Activated effector memory CD4-positive, alpha-beta T cell treated with anti-CD3 and anti-CD28 coated beads, Interleukin-2, amount 50 U/mL, for 16 hours (primary cell): ENCODE measurements around the gene NID1.
"Not testable (repeated sequence)": the region's sequence is repeated elsewhere in the genome, so short reads cannot be mapped to it uniquely, and the experiment has no call there.

Source experiments
- DNase-seq: peaks from one replicate; pipeline ENCODE4 v3.0.0-alpha.2; 2020

NID1 gene

DNA sequence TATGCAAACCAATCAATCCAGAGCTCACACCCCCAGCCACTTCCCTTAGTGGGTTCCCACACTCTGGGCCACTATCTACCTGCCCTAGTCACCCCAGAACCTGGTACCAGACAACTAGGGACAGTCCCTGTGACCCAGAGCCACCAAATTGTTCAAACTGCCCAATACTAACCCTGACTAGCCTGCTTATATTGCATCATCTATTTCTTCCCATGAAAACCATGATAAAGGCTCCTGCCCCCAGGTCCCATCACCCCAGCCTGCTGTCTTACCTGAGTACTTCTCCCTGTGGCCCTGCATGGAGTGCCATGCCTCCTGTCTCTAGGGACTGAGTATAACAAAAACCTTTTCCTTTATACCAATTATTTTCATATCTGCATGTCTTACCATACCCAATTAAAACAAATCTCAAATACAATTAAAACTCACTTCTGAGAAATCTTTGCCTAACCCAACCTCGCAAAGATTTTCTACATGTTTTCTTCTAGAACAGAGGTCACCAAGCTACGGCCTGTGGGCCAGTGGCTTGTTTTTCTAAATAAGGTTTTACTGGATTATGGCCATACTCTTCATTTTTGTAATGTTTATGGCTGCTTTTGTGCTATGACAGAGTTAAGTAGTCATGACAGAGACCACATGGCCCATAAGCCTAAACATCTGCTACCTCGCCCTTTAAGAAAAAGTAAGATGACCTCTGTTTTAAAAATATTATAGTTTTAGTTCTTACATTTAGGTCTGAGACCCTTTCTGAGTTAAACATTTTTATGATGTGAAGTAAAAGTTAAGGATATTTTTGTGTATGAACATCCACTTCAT, 31.0 kb upstream of the NID1 start:
- DNase-seq, result peak; percentile 33

DNA sequence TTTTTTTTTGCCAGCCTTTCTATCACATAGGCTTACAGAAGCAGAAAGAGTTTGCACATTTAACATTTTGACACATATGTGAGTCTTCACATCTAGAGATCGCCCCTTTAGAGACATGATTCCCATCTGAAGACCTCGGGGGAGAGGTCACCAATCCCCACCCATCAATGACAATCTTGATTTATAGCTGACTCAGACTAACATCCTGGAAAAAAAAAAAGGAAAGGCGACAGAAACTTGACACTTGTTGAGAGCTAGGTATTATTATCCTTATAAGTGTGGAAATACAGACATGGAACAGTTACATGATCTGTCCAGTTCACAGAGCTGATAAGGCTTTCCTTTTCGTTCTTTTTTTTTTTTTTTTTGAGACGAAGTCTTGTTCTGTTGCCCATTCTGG, 28.0 kb upstream of the NID1 start:
- no peak for DNase-seq

DNA sequence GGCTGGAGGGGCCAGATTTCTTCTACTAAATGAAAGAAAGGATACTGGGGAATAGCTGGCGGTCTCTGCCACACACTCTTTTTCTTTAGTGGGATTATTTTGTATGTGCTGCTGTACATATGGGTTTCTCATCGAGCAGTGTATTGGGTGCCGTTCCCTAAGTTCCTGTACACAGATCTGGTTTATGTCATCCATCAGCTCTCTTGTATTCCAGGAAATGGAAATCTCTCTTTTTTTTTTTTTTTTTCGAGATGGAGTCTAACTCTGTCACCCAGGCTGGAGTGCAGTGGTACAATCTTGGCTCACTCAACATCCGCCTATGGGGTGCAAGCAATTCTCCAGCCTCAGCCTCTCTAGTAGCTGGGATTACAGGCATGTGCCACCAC, 27.0 kb upstream of the NID1 start:
- no peak for DNase-seq

DNA sequence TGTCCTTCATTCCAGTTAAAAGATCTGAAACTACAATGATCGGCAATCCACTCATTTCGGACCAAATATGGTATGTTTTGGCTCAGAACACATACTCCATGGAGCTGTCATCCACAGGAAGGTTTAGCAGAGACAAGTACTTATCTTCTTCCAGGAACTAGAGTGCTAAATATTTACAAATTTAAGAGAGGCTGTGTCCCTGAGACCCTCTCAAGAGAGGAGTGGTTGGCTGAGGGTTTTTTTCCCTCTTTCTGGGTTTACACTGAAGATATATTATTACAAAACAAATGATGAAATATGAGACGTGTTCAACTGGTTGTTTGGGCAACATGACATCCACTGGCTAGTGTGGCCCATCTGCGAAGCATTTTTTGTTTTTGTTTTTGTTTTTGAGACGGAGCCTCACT, 25.9 kb upstream of the NID1 start:
- no peak for DNase-seq

DNA sequence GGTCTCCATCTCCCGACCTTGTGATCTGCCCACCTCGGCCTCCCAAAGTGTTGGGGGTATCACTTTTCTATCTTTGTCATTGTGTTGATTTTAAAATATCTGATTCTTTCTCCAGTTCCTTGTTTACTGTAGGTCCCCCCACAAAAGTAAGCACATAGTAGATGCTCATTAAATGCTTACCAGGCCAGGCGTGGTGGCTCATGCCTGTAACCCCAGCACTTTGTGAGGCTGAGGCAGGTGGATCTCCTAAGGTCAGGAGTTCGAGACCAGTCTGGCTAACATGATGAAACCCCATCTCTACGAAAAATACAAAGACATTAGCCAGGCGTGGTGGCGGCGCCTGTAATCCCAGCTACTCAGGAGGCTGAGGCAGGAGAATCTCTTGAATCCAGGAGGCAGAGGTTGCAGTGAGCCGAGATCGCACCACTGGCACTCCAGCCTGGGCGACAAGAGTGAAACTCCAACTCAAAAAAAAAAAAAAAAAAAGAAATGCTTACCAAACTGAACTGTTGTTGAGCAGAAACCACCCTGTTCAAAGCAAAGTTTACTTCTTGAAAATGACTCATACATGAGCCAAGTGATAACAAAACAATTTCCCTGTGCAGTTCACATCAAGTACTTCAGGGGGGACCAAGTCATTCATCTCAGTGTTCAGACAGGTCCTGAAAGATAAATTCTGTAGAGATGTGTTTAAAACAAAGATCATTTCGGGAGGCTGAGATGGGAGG, 24.3 kb upstream of the NID1 start:
- no peak for DNase-seq

DNA sequence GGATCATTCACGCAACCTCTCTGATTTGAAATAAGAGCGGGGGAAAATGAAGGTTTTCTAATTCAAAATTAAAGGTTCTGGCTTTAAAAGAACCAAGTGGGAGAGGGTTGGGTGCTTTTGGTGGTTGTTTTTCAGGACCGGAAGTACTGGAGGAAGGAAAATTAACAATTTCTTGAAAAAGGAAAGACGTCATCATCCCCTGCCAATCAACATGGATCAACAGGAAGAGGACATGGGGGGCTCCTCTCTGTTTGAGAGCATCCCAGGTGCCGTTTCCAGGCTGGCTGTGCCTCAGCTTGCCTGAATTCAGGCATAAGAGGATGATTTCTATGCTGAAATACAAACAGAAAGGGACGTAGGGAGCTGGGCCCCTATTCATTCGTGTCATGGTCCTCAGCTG, 21.6 kb upstream of the NID1 start:
- no peak for DNase-seq

DNA sequence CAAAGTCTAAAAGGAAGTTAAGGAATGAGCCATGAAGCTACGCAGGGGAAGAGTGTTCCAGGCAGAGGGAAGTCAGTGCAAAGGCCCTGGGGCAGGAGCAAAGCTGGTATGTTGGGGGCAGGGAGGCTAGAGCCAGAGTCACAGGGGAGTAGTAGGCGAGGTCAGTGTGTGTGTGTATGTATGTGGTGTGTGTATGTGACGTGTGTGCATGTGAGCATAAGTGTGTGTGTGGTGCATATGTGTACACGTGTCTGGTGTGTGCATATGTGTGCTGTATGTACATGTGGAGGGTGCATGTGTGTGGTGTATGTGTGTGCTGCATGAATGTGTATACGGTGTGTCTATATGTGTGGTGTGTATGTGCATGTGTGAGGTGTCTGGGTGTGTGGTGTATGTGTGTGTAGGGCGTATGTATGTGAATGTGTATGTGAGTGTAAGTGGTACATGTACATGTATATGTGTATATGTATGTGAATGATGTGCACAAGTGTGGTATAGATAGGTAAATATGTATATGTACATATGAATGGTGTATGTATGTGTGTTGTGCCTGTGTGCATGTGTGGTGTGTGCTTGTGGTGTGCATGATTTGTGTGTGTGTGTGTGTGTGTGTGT, 20.8 kb upstream of the NID1 start:
- no peak for DNase-seq

DNA sequence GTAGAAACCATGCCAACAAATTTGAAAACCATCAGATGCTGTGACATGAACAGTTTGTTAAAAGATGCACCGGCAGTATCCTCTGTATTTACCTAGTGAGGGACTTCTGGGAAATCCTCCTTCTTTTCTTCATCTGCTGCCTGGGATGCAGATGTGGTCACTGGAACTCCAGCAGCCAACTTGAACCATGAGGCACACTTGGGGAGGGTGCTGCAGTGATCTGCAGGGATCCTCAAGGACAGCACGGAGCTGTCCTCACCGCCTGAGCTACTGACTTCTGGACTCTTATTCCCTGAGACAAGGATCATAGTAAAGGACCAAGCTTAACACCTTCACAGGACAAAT, 19.5 kb upstream of the NID1 start:
- no peak for DNase-seq

DNA sequence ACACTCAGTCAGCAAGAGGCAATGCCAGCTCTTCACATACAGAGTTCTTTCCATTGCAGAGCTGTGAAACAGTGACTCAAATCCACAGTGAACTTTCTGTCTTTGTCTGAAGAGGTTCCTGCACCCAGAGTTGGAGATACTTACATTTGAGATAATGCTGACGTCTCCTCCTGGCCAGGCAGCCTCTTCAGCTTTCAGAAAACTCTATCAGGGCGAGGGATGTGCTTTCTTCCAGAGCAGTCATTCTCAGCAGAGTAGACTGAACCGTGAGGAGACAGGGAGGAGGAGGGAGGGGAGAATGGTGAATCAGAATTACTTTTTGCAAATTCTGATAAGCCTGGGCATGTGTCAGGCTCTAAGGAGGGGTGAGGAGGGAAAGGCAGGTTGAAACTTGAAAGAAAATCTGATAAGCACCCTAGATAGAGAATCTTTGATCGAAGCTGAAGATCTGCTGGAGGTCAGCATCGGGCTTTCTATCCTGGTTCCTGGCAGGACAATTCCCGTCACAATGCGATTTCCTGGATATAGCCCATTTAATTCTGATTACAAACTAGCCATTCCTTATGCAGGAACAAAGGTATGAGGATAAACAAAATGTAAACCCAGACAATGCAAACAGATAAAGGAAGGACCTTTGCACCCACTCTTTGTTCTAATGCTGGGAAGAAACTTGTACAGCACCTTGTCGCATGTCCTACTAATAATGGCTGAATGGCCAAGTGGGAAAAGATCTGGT, 18.9 kb upstream of the NID1 start:
- no peak for DNase-seq

DNA sequence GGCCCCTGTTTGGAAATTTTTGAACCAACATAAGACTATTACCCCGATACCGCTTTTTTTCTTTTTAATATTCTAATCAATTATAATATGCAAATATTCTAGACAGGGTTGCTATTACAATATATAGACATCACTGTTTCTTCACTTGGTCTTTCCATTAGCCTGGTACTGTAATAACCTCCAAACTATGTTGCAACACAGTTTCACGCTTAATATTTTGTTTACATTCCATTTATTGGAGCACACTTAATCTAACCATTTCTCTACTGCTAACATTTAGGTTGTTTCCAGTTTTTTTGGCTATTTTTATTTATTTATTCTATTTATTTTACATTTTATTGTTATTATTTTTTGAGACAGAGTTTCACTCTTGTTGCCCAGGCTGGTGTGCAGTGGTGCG, 17.6 kb upstream of the NID1 start:
- DNase-seq, result no peak

DNA sequence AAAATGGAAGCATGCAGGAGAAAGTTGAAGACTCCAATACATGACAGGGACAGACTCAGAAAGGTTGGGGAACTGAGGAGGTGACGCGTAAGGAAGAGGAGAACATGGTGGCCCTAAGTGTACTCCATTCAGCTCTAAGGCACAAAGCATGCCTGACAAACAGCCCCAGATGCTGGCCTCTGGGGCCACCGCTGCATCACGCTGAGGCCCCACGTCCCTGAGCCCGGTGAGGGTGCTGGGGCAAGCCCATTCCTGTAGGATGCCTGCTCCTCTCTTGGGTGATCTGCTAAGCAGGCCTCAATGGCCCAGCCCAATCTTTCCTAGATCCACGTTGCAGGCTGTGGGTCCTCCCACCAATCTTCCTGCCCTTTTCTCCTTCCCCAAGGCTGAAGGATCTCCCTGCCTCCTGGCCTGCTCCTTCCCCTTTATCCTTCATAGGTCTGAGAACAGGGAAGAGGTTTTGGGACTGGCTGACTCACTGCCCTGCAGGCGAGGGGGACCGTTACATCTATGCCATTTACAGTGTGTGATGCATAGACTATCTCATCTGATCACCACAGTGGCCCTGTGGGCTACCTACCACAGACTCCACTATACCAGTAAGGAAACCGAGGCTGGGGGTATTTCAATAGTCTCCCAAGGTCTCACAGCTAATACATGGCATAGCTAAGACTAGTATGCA, 16.8 kb upstream of the NID1 start:
- DNase-seq, result no peak

DNA sequence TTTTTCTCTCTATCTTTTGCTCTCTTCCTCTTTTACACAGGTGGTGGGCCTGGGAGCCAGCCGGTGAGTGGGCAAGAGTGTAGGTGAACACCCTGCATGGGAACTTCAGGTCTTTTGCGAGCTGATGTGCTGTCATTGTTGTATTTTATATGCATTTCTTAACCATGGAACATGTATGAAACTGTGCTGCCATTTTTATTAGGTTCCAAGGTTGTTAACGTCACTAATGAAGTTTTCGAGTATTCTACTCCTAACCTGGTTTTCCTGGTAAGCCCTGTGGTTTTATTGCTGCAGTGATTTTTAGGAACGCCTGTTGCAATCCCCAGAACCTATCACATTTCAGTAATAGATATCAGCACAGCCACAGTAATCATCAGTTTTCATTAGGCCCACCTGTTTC, 14.8 kb upstream of the NID1 start:
- no peak for DNase-seq

DNA sequence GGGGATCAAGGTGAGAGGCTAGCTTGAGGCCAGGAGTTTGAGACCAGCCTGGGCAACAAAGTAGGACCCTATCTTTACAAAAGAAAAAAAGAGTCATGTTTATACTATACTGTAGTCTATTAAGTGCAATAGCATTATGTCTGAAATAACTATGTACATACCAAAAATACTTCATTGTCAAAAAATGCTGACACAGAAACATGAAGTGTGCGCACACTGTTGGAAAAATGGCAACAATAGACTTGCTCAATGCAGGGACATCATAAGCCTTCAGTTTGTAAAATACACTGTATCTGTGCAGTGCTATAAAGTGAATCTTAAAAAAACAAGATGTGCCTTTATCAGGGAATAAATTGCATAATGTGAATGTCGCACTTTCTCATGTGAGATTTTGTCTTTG, 14.1 kb upstream of the NID1 start:
- DNase-seq, result no peak

DNA sequence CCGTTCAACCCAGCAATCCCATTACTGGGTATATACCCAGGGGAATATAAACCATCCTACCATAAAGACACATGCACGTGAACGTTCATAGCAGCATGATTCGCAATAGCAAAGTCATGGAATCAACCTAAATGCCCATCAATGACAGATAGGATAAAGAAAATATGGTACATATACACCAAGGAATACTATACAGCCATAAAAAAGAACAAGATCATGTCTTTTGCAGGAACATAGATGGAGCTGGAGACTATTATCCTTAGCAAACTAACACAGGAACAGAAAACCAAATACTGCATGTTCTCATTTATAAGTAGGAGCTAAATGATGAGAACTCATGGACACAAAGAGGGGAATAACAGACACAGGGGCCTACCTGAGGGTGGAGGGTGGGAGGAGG, 13.2 kb upstream of the NID1 start:
- DNase-seq, result not testable (repeated sequence)

DNA sequence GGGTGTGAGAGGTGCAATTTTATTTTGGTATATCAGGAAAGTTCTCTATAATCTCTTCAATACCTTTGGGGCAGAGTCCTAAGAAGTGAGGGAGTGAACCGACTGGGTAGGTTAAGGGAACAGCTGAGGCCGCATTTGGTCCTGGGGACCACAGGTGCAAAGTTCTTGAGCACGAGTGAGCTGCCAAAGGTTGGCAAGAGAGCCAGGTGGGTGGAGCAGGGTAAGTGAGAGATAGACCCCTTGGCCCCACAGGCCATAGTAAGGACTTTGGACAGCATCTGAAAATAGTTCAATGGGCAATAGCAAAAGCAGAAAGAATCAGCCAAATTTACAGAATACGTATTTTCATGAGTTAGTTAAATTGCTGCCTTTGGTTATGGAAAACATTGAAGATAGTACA, 11.0 kb upstream of the NID1 start:
- no peak for DNase-seq

DNA sequence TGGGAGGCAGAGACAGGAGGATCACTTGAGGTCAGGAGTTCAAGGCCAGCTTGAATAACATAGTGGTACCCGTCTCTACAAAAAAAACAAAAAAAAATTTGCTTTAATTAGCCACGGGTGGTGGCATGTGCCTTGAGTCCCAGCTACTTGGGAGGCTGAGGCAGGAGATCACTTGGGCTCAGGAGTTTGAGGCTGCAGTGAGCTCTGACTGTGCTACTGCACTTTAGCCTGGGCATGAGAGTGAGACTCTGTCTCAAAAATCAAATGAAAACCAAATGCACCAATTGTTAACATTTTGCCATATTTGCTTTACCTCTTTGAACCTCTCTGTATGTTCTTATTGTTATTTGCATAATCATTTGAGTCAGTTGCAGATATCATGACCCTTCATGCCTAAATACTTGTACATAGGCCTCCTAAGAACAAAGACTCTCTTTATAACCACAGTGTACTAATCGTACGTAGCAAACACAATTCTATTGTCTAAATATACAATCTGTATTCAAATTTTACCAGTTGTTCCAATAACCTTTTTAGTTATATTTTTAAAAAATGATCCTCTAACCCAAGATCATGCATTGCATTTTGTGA, 8.5 kb upstream of the NID1 start:
- DNase-seq, result no peak

DNA sequence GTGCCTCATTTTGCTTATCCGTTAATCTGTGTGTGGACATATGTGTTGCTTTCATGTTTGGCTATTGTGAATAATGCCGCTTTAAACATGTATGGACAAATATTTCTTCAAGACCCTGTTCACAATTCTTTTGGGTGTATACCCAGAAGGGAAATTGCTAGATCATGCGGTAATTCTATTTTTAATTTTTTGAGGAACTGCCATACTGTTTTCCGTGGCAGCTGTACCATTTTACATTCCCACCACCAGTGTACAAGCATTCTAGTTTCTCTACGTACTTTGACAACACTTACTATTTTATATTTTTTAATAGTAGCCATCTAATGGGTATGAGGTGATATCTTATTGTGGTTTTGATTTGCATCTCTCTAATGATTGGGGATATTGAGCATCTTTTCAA, 7.1 kb upstream of the NID1 start:
- DNase-seq, result no peak

DNA sequence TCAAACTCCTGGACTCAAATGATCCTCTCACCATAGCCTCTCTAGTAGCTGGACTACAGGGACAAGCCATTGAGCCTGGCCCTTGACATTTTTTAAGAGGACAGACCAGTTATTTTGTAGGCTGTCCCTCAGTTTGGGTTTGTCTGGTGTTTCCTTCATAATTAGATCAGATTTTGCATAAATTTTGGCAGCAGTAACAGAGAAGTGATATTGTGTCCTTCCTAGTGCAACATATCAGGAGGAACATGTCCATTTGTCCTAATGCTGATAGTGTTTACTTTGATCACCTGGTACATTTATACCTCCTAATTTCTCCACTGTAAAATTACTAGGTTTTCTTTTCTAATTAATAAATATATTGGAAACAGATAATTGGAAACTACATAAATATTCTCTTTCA, 5.9 kb upstream of the NID1 start:
- DNase-seq, result no peak

DNA sequence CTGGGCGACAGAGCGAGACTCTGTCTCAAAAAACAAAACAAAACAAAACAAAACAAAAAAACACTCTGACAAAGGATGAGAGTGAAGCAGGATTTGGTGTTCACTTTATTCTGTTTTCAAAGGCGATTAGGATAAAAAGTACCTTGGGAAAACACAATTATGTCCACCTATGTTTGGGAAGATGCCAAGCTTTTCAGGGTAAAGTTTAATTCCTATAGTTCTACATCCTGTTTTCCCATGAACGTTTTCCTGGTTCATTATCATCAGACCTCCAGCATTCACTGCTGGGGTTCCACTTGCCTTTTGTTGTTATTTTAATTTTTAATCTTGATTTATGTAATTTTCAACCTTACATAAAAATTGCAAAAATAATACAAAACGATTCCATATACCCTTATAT, 4.9 kb upstream of the NID1 start:
- no peak for DNase-seq

DNA sequence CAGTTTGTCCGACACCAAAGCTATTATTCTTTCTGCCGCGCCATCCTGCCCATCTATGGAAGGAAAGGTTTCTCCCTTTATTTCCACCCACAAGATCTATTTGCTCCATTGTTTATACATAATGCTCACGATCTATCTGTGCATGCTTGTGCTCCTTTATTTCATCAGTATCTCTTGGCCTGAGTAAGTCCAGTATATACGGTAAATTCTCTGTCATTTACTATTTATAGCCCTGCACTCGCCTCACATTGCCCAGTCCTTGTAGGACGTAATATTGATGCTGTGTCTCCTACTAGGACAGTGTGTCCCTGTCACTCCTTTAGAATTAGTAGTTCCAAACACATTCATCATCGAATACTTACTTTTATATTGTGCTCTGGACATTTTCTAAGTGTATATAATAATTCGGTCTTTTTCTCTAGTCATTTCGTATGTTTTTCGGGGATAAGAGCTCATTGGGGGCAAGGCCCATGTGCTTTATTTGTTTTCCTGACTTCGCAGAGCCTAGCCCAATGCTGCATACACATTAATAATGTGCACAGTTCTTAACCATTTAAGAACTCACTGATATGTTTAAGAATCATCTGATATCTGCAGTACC, 3.1 kb upstream of the NID1 start:
- no peak for DNase-seq

DNA sequence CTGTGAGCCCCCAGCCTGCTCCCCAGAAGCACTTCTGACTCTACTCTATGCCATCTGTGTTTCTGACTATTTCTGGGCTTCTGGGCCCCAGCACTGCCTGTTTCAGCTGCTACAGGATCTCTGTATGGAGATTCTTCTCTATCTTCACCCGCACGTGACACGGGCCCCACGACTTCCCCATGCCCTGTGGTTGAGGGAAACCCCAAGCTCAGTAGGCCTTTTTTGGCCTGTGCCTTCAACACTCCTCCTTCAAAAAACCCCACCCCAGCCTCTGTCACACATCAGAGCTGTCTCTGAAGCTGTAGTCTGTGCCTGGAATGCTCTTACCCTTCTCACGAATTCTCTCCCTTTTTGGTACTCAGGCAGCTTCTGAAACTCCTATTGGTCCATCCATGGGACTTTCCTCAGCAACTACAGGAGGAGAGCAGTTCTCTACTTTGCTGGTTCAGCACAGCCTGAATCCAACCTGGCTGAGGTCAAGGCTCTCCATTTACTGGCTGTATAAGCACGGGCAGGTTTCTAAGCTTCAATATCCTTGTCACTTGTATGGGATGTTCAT, 2.0 kb upstream of the NID1 start:
- DNase-seq, result peak; percentile 88

DNA sequence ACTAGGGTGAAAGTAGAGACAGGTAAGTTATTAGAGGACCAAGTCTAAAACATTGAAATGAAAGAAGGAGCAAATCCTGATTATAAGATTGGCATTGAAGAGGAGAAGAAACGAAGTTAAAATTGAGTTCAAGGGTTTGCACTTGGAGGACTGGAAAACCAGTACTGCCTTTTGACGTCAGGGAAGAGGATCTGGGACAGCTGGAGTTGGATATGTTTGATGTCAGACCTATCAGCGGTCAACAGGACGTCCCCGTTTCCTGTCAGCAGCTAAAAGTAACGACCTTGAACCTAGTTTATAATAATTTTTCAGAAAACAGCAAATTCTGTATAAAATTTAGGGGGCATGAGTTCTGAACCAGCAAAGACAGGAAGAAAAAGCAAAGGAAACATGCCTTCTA, 1.2 kb upstream of the NID1 start:
- DNase-seq, result no peak
